Spinal cord (tissue), 10 donors: ENCODE data around the gene TAS2R39. TPM values are rescaled to one million over a fixed set of nuclear protein-coding genes. Genes with fewer than 3 reads are reported as not detected.
"Not testable (repeated sequence)": the region's sequence is repeated elsewhere in the genome, so short reads cannot be mapped to it uniquely, and the experiment has no call there.

Experiments
- DNase-seq, 6 donors: peaks; one replicate each; pipeline versions ENCODE4 v3.0.0 to v3.0.0-alpha.2; 2013 to 2015; ENCODE audit warnings: low spot score in 6 of 6, low read depth in 4 of 6
- H3K27ac ChIP-seq: one replicate; pipeline ENCODE4 v1.5.1; 2013; ENCODE audit warnings: low read depth, low read length, control low read depth
- H3K27me3 ChIP-seq: one replicate; pipeline ENCODE4 v1.6.1; 2013; ENCODE audit warnings: low read length; ENCODE audit not compliant: control insufficient read depth, insufficient read depth
- H3K36me3 ChIP-seq: one replicate; pipeline ENCODE4 v1.6.1; 2013; ENCODE audit warnings: low read length; ENCODE audit not compliant: control insufficient read depth, insufficient read depth
- H3K4me1 ChIP-seq: one replicate; pipeline ENCODE4 v1.6.1; 2013; ENCODE audit warnings: low read length; ENCODE audit not compliant: control insufficient read depth, insufficient read depth
- H3K4me3 ChIP-seq: one replicate; pipeline ENCODE4 v1.5.1; 2013; ENCODE audit warnings: low read depth, low read length, control low read depth
- H3K9me3 ChIP-seq: one replicate; pipeline ENCODE4 v1.6.1; 2013; ENCODE audit warnings: low read length; ENCODE audit not compliant: control insufficient read depth, insufficient read depth
- WGBS: methylation state at CpG from one replicate; pipeline ENCODE4 v1.1.5; 2013; ENCODE audit warnings: missing lambda C conversion rate; ENCODE audit not compliant: insufficient coverage; 5-methylcytosine and 5-hydroxymethylcytosine counted together
- polyA plus RNA-seq, 2 donors: library from polyadenylated mRNA; unstranded; fragments of 120-200 nt; gene quantifications; one replicate each; pipeline ENCODE4 v1.2.1, GENCODE V29; 2013; ENCODE audit not compliant: insufficient read length in 2 of 2
- total RNA-seq, 2 donors: library from RNA; depleted of rRNA in 1 of 2; stranded (reverse); fragments of 120-200 nt in 1 of 2; fragments of >200 nt in 1 of 2; gene quantifications; one replicate each; pipeline versions ENCODE4 v1.2.3 to v1.2.4, GENCODE V29; 2013 to 2014
- donor health status: healthy.

The TAS2R39 gene
- total and polyA plus RNA-seq, 4 donors = not detected

GRCh38 chr7:143213478-143213877, 30.3 kb downstream of the TAS2R39 start:
- H3K4me3 ChIP-seq, H3K36me3 ChIP-seq, H3K27ac ChIP-seq, DNase-seq, H3K4me1 ChIP-seq, H3K27me3 ChIP-seq, H3K9me3 ChIP-seq: not testable (repeated sequence)
- WGBS = no CpG with 5 or more reads among the region's 4 CpGs

- no CpG with 5 or more reads among the region's 8 CpGs for WGBS
Observed at GRCh38 chr7:143214789-143215679, 31.8 kb downstream of the TAS2R39 start.

GRCh38 chr7:143216151-143216550, 32.9 kb downstream of the TAS2R39 start:
- no peak overlapping the region for H3K27ac ChIP-seq
- H3K4me1 ChIP-seq = no peaks in the 10 kb centered on the region
- WGBS = 76% methylated on average over 2 of the region's 6 CpGs
- H3K27me3 ChIP-seq = no peaks in the 10 kb centered on the region
- H3K36me3 ChIP-seq = no peaks in the 10 kb centered on the region
- peak in 1 of 6 donors; percentile 51 for DNase-seq
- H3K9me3 ChIP-seq = no peaks in the 10 kb centered on the region
- no peak overlapping the region for H3K4me3 ChIP-seq

More at GRCh38 chr7:143214789-143215679, 31.8 kb downstream of the TAS2R39 start:
- DNase-seq = peak; percentile 70 to 97 (median 85)
- no peaks in the 10 kb centered on the region for H3K27me3 ChIP-seq
- no peaks in the 10 kb centered on the region for H3K9me3 ChIP-seq
- H3K36me3 ChIP-seq = no peaks in the 10 kb centered on the region
- no peak overlapping the region for H3K27ac ChIP-seq
- no peaks in the 10 kb centered on the region for H3K4me1 ChIP-seq
- H3K4me3 ChIP-seq = no peak overlapping the region

- no peaks in the 10 kb centered on the region for H3K9me3 ChIP-seq
- WGBS = 93% methylated on average over 2 of the region's 2 CpGs
- no peaks in the 10 kb centered on the region for H3K36me3 ChIP-seq
- no peak overlapping the region for H3K4me3 ChIP-seq
- no peaks in the 10 kb centered on the region for H3K27me3 ChIP-seq
- no peak for DNase-seq
- H3K4me1 ChIP-seq = no peaks in the 10 kb centered on the region
- no peak overlapping the region for H3K27ac ChIP-seq
Observed at GRCh38 chr7:143216686-143217085, 33.5 kb downstream of the TAS2R39 start.

GRCh38 chr7:143217806-143218205, 34.6 kb downstream of the TAS2R39 start:
- Histone ChIP-seq H3K27me3 (no peaks in the 10 kb centered on the region), H3K9me3 (no peaks in the 10 kb centered on the region), H3K36me3 (no peaks in the 10 kb centered on the region), H3K4me3 (no peak overlapping the region), H3K4me1 (no peaks in the 10 kb centered on the region), H3K27ac (no peak overlapping the region)
- WGBS = 83% methylated on average over 1 of the region's 2 CpGs
- DNase-seq = no peak

- no peaks in the 10 kb centered on the region for H3K4me1 ChIP-seq
- no peaks in the 10 kb centered on the region for H3K36me3 ChIP-seq
- WGBS = no CpG with 5 or more reads among the region's 2 CpGs
- H3K9me3 ChIP-seq = no peaks in the 10 kb centered on the region
- no peaks in the 10 kb centered on the region for H3K27me3 ChIP-seq
- no peak for DNase-seq
- H3K4me3 ChIP-seq = no peak overlapping the region
- no peak overlapping the region for H3K27ac ChIP-seq
Observed at GRCh38 chr7:143221286-143221685, 38.1 kb downstream of the TAS2R39 start.

GRCh38 chr7:143221737-143222136, 38.5 kb downstream of the TAS2R39 start, which contains the start of gene TAS2R40:
TAS2R40 (plus strand) TSS chr7:143222037; CDS start chr7:143222079, 42 bp downstream.
- H3K4me3 ChIP-seq = no peak within 1 kb of the TSS
- no peaks in the 10 kb centered on the region for H3K27me3 ChIP-seq
- no peaks in the 10 kb centered on the region for H3K9me3 ChIP-seq
- no peaks in the 10 kb centered on the region for H3K4me1 ChIP-seq
- no peak within 1 kb of the TSS for H3K27ac ChIP-seq
- DNase-seq = no peak
- 100% methylated on average over 3 of the region's 3 CpGs for WGBS
- H3K36me3 ChIP-seq = no peaks in the 10 kb centered on the region

- no peak overlapping the region for H3K4me3 ChIP-seq
- H3K27me3 ChIP-seq = no peaks in the 10 kb centered on the region
- H3K4me1 ChIP-seq = no peaks in the 10 kb centered on the region
- no peak overlapping the region for H3K27ac ChIP-seq
- no peak for DNase-seq
- WGBS = 85% methylated on average over 4 of the region's 7 CpGs
- no peaks in the 10 kb centered on the region for H3K9me3 ChIP-seq
- H3K36me3 ChIP-seq = no peaks in the 10 kb centered on the region
Observed at GRCh38 chr7:143222782-143223181, 39.6 kb downstream of the TAS2R39 start.

GRCh38 chr7:143223784-143224183, 40.6 kb downstream of the TAS2R39 start:
- H3K36me3 ChIP-seq = no peaks in the 10 kb centered on the region
- no peaks in the 10 kb centered on the region for H3K4me1 ChIP-seq
- no peak overlapping the region for H3K4me3 ChIP-seq
- H3K27me3 ChIP-seq = no peaks in the 10 kb centered on the region
- H3K27ac ChIP-seq = no peak overlapping the region
- DNase-seq = no peak
- no peaks in the 10 kb centered on the region for H3K9me3 ChIP-seq
- WGBS = 84% methylated on average over 2 of the region's 4 CpGs

GRCh38 chr7:143225047-143225446, 41.8 kb downstream of the TAS2R39 start:
- H3K4me1 ChIP-seq = no peaks in the 10 kb centered on the region
- no peak for DNase-seq
- H3K9me3 ChIP-seq = no peaks in the 10 kb centered on the region
- H3K27me3 ChIP-seq = no peaks in the 10 kb centered on the region
- H3K4me3 ChIP-seq = no peak overlapping the region
- H3K27ac ChIP-seq = no peak overlapping the region
- no peaks in the 10 kb centered on the region for H3K36me3 ChIP-seq
- WGBS = 100% methylated on average over 1 of the region's 5 CpGs
